GM19035 (cell line): ENCODE measurements around the gene AKAP5.

ENCODE experiments used
- ATAC-seq: cut with Tn5 transposase; IDR thresholded peaks from one replicate; pipeline ENCODE4 v1.9.1; 2021; ENCODE audit not compliant: unreplicated experiment

Gene AKAP5

DNA sequence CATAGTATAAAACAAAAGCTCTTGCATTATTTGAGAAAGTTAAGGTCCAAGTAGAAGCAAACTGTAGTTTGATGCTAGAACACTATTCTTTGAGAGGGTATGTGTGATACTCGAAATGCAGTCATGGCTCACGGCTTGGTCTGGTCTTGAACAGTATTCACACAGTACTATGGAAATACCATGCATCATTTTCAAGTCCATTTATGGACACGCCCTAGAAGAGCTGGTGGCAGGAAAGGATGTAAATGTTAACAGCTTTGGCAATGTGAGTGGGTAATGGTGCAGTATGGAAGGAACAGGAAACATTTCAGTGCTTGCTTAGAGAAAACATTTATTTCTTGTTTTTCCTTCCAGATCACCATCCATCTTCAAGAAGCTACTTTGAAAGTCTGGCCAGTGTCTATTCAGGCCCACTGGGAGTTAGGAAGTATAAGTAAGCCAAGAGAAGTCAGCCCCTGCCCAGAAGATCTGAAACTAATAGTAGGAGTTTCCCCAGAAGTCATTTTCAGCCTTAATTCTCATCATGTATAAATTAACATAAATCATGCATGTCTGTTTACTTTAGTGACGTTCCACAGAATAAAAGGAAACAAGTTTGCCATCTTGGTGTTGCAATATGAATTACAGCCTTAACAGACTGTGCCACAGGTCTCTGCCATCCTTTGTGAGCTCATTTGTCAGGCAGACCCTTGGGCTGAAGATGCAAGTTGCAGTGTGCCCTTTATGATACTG, 5.7 kb upstream of the AKAP5 start:
- ATAC-seq: no peak

- ATAC-seq: no peak
These were observed 4.1 kb upstream of the AKAP5 start for GRCh38 chr14:64461221-64461620.

DNA sequence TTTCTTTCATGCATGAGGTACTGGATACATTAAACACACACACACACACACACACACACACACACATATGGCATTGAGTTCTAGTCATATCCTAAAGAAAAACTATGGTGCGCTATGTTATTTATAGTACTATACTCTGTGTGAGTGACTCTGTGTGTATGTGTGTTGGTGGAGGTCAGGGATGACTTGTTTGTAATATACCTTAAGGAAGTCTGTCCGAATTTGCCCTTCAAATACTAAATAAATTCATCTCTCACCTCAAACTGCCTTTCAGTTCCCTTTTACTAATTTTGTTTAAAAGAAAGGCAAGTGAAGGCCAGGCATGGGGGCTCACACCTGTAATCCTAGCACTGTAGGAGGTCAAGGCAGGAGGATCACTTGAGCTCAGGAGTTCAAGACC, 2.1 kb upstream of the AKAP5 start:
- ATAC-seq: no peak

GRCh38 chr14:64463873-64464272, 1.4 kb upstream of the AKAP5 start:
- no peak for ATAC-seq

GRCh38 chr14:64464651-64465050, 648 bp upstream of the AKAP5 start:
- no peak for ATAC-seq

DNA sequence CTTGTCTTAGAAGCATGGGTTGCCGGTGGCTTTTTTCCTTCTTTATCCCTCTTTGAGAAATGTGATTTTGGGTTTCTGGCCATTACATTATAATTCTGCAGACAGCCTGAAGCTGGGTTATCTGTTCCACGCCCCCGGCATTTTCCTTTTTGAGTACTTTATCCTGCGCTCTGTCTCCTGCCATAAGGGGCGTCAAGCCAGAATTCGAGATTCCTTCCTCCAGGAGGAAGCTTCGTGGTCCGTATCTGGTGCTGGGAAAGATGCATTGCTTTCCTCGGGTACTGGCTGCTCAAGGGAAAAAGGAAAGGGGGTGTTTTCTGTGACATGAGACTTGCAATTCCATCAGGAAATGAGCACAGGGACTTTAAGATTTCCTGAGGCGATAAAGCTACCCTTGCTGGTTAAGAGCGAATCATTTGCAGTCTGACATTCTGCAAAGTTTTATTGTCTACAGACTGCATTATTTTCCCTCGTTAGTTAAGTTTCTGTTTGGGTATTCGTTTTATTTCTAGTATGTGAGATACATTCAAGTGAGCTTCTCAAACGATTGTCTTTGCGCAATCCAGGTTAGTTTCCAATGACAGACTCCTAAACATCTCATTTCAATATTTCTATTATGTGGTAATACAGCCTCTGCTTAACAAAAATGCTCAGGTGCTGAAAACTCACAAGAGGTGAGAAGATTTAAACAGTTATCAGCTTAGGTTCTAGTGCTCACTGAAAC, 694 bp downstream of the AKAP5 start:
- no peak for ATAC-seq

GRCh38 chr14:64467101-64467500, 1.8 kb downstream of the AKAP5 start:
- no peak for ATAC-seq

- no peak for ATAC-seq
These were observed 2.3 kb downstream of the AKAP5 start for GRCh38 chr14:64467566-64467965.

DNA sequence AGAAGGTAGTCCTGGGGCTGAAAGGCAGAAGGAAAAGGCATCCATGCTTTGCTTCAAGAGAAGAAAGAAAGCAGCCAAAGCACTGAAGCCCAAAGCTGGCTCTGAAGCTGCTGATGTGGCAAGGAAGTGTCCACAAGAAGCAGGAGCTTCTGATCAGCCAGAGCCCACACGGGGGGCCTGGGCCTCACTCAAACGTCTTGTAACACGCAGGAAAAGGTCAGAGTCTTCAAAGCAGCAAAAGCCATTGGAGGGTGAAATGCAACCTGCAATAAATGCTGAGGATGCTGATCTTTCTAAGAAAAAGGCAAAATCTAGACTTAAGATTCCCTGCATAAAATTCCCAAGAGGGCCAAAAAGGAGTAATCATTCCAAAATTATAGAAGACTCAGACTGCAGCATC, 3.2 kb downstream of the AKAP5 start:
- no peak for ATAC-seq

GRCh38 chr14:64474041-64474440, 8.7 kb downstream of the AKAP5 start:
- ATAC-seq: no peak

- no peak for ATAC-seq
These were observed 9.4 kb downstream of the AKAP5 start for GRCh38 chr14:64474698-64475097.

GRCh38 chr14:64475585-64476273, 10.4 kb downstream of the AKAP5 start:
- no peak for ATAC-seq

GRCh38 chr14:64476438-64476837, 11.1 kb downstream of the AKAP5 start:
- no peak for ATAC-seq

- no peak for ATAC-seq
These were observed 13.4 kb downstream of the AKAP5 start for GRCh38 chr14:64478634-64479250.

DNA sequence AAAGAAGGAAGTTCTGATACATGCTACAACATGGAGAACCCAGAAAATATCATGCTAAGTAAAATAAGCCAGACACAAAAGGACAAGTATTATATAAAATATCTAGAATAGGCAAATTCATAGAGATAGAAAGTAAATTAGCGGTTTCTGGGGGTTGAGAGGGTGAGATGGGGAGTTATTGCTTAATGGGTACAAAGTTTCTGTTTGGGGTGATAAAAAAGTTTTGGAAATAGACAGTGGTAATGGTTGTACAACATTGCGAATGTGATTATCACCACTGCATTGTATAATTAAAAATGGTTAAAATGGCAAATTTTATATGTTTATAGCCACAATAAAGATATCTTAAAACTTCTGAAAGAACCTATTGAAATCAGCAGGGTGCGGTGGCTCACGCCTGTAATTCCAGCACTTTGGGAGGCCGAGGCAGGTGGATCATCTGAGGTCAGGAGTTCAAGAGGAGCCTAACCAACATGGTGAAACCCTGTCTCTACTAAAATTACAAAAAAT, 23.3 kb downstream of the AKAP5 start:
- no peak for ATAC-seq

DNA sequence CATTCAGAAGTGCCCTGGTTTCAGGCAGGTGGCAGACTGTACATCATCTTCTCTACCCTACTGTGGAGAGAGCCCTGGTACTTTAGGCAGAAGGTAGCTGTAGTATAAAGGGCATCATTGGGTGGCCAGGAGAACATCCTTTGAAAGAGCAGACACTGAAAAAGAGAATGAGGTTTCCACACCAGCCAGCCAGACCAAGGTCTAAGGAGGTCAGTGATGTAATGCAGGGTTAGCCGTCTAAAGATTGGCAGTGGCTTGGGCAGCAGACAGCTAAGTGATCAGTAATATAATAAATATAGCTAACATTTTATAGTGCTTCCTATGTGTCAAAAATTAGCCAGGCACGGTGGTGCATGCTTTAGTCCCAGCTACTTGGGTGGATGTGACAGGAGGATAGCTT, 26.3 kb downstream of the AKAP5 start:
- no peak for ATAC-seq

DNA sequence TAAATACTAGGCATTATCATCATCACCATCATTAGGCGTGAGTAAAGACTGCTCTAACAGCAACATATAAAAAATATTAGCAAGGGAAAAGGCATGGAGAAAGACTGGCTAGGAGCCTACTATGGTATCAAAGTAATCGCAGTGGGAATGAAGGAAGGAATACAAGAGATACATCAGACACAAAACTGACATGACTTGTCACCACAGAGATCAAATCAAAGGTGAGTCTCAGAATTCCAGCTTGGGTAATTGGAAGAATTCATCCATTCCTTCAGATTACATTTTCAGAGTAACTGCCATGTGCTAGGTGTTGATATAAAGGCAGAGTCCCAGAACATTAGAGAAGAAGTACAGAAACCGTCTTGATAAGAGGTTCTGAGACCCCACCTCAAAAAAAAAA, 28.2 kb downstream of the AKAP5 start:
- ATAC-seq: no peak

DNA sequence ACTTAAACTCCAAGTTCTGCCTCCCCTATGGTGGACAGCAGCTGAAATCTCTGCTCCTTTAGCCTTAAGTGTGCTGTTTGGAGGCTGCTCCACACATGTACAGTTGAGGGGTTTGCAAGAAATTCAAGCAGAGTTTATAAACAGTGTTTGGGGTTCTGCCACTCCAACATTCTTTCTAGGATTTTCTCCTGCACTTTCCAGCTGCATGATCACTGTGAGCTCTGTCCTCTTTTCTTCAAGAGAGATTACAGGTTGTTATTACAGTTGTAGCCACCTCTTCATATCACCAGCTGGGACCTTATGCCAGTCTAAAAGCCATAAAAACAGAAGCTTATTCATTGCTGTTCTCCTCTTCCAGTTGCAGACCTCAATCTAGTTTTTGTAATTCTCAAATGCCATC, 30.0 kb downstream of the AKAP5 start:
- ATAC-seq: no peak

DNA sequence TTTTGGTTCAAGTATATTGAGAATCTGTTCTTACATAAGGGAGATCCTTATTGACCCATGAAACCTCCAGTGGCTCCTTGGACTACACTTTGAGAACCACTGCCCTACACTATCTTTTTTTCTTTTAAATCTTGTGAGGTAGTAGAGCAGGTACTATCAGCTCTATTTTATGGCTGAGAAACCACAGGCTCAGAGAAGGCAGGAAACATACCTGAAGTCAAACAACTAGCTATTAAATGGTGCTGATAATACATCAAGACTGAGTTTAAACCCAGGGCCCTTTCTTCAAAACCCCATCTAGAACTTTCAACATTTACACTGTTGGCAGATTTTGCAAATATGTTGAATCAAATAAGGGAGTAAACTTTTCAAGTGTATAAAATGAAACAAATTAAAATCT, 31.5 kb downstream of the AKAP5 start:
- no peak for ATAC-seq

DNA sequence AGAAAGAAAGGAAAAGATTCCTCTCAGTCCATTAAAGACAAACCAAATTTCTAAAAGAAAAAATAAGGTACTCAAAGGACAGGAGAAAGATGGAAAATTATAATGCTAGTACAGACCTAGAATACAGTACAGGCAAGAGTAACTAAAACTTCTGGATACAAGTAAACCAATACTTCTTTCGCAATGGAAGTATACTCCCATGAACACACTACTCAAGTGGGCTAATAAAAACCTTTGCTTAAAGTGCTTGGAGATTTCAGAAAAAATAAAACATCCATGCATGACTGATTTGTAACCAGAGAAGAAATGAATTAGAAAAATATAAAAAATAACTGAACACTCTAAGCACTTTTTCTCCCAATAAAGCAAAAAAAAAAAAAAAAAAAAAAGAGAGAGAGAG, 34.8 kb downstream of the AKAP5 start:
- no peak for ATAC-seq

- ATAC-seq: no peak
These were observed 36.3 kb downstream of the AKAP5 start for GRCh38 chr14:64501411-64502171.
